Suprapubic skin (tissue), 4 donors: Measurements from ENCODE around the gene EXT2. TPM values are rescaled to one million over a fixed set of nuclear protein-coding genes. Genes with fewer than 3 reads are reported as not detected.

ENCODE experiments used
- DNase-seq, 2 donors: peaks; one replicate each; pipeline ENCODE4 v3.0.0-alpha.2; 2019; ENCODE audit warnings: low spot score in 2 of 2
- H3K27ac ChIP-seq: fragments of 200-600 bp; sonication (generic); one replicate; pipeline ENCODE4 v1.5.1; 2019
- H3K27me3 ChIP-seq: fragments of 200-600 bp; sonication (generic); one replicate; pipeline ENCODE4 v1.5.1; 2019
- H3K36me3 ChIP-seq: fragments of 200-600 bp; sonication (generic); one replicate; pipeline ENCODE4 v1.5.1; 2019
- H3K4me1 ChIP-seq: fragments of 200-600 bp; sonication (generic); one replicate; pipeline ENCODE4 v1.5.1; 2019
- H3K4me3 ChIP-seq: fragments of 200-600 bp; sonication (generic); one replicate; pipeline ENCODE4 v1.5.1; 2019; ENCODE audit warnings: mild to moderate bottlenecking
- H3K9me3 ChIP-seq: fragments of 200-600 bp; sonication (generic); one replicate; pipeline ENCODE4 v1.5.1; 2019
- EP300 ChIP-seq: sonication (generic); formaldehyde crosslinking; IDR thresholded peaks from one replicate; pipeline ENCODE4 v1.6.1; 2017; ENCODE audit warnings: antibody characterized with exemption
- POLR2A ChIP-seq, 2 donors: fragments of 450-650 bp; IDR thresholded peaks; one replicate each; pipeline ENCODE4 v1.6.1; 2017; ENCODE audit warnings: antibody characterized with exemption in 2 of 2, mild to moderate bottlenecking in 2 of 2, moderate library complexity in 2 of 2
- POLR2AphosphoS5 ChIP-seq, 3 donors: sonication (generic); formaldehyde crosslinking; IDR thresholded peaks; one replicate each; pipeline ENCODE4 v1.6.1; 2017; ENCODE audit warnings: antibody characterized with exemption in 3 of 3
- WGBS: methylation state at CpG from one replicate; pipeline ENCODE4 v1.1.5; 2018; 5-methylcytosine and 5-hydroxymethylcytosine counted together
- total RNA-seq, 4 donors: library from RNA; depleted of rRNA; stranded (reverse); fragments of >200 nt; gene quantifications; one replicate each; pipeline ENCODE4 v1.1.0, GENCODE V29; 2016
- TF ChIP-seq, protein P1 (sequence below), 2 donors: fragments of 200-600 bp in 1 of 2; fragments of 450-650 bp in 1 of 2; sonication (generic) in 1 of 2; IDR thresholded peaks; one replicate each; pipeline ENCODE4 v1.5.1; 2016 to 2019; ENCODE audit warnings: antibody characterized with exemption in 2 of 2, mild to moderate bottlenecking in 1 of 2, moderate library complexity in 1 of 2

Gene EXT2
- total RNA-seq, 4 donors from 2014 or later, result 66.3 to 82.0 (median 72.4) TPM

DNA sequence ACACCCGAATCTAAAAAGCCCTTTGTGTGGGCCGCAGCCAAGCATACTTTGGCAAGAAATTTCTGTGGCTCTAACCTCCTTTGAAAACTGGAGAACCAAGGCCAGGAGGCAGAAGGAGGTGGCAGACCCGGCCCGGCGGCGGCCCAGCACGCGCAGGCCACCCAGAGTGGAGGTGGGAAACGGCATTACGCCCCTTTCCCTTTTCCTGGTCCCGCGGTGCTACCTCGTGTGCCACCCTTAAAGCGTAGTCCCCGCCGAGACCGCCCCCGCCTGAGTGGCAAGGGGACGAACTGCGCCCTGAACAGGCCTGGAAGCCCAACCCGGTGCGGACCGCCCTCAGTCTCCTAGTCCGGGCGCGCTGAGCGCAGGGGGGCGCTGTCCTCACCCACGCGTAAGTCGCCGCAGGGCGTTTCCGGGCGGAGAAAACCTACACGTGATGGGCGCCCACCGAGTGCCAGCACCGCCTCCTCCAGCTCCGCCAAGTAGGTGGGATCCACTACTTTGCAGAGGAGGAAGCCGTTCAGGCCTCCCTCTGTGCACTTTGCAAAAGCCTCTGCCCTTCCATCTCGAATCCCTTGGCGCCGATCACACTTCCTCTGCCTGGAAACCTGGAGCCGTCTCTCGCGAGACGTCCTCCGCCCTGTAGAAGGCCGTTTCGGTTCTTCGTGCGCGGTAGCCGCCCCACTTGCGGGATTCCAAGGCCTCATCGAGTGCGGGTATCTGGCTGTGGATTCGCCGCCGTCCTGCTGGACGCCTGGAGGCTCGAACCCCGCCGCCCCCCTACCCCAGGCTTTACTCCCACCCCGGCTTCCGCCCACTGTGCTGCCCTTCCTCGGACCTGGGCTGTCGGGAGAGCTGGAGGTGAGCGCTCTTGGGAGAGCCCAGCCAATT is 29.4 kb upstream of the EXT2 start, which contains the start of gene ACCS:
ACCS (plus strand) TSS at position 430 of the 891 bp plus-strand sequence. CDS start 1,358 bp downstream, outside the sequence.
- Histone ChIP-seq H3K36me3 (peaks cover 5% of the 10 kb centered on the region), H3K9me3 (no peaks in the 10 kb centered on the region), H3K4me3 (peak within 1 kb of the TSS; percentile 85), H3K4me1 (peaks cover 17% of the 10 kb centered on the region), H3K27me3 (no peaks in the 10 kb centered on the region), H3K27ac (peak within 1 kb of the TSS; percentile 96)
- peak; percentile 98 for DNase-seq
- TF ChIP-seq POLR2AphosphoS5 (IDR thresholded peaks at IDR 0.05), result peak in 2 of 3 donors; percentile 67 to 74
- TF ChIP-seq, protein P1, sequence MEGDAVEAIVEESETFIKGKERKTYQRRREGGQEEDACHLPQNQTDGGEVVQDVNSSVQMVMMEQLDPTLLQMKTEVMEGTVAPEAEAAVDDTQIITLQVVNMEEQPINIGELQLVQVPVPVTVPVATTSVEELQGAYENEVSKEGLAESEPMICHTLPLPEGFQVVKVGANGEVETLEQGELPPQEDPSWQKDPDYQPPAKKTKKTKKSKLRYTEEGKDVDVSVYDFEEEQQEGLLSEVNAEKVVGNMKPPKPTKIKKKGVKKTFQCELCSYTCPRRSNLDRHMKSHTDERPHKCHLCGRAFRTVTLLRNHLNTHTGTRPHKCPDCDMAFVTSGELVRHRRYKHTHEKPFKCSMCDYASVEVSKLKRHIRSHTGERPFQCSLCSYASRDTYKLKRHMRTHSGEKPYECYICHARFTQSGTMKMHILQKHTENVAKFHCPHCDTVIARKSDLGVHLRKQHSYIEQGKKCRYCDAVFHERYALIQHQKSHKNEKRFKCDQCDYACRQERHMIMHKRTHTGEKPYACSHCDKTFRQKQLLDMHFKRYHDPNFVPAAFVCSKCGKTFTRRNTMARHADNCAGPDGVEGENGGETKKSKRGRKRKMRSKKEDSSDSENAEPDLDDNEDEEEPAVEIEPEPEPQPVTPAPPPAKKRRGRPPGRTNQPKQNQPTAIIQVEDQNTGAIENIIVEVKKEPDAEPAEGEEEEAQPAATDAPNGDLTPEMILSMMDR (IDR thresholded peaks at IDR 0.05), result peak; percentile 60 to 85
- peak in 1 of 2 donors; percentile 48 for TF ChIP-seq POLR2A (IDR thresholded peaks at IDR 0.05)
- no peak for TF ChIP-seq EP300
- WGBS, result under 1% methylated on average over 44 of the region's 70 CpGs

DNA sequence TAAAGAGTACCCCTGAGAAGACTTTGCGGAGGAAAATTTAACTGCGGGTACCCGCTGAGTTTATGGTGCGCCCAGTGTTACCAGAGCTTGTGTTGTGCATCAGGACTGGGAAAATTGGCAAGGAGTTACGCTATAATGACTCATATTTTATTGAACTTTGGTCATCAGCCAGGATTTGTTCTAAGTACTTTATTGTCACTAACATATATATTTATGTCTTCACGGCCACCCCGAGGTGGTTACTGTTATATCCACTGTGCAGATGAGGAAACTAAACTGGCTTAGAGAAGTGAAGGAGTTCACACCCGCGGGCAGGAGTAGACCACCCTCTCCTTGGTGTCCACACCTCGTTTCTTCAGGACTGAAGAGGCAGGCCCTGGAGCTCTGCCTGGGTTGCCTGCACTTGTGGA is 28.7 kb upstream of the EXT2 start:
- DNase-seq, result no peak
- no peaks in the 10 kb centered on the region for H3K27me3 ChIP-seq
- 15% methylated on average over 10 of the region's 10 CpGs for WGBS
- peaks cover 9% of the 10 kb centered on the region for H3K36me3 ChIP-seq
- no peak for TF ChIP-seq POLR2A (IDR thresholded peaks at IDR 0.05)
- TF ChIP-seq EP300, result no peak
- no peak for TF ChIP-seq POLR2AphosphoS5 (IDR thresholded peaks at IDR 0.05)
- TF ChIP-seq, protein P1 (IDR thresholded peaks at IDR 0.05), result no peak
- H3K9me3 ChIP-seq, result no peaks in the 10 kb centered on the region
- H3K4me1 ChIP-seq, result peaks cover 17% of the 10 kb centered on the region
- H3K27ac ChIP-seq, result peak overlapping the region; percentile 96
- H3K4me3 ChIP-seq, result peak overlapping the region; percentile 85

DNA sequence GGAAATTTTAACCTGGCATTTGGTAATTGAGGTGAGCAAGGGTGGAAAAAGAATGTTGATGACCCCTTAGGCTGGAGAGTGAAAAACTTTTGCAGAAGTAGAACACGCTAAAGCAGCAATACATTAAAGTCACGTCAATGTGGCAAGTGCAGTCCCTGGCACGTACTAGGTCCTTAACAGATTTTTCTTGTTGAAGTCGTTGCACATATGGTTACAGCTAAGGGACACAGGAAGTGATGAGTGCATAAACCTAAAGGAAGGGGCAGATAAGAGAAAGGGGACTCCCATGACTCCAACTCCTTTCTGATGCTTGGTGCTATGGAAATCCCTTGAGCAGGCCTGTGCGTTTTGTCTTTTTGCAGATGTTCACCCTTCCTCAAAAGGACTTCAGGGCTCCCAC is 28.2 kb upstream of the EXT2 start:
- TF ChIP-seq, protein P1 (IDR thresholded peaks at IDR 0.05), result no peak
- TF ChIP-seq EP300 (no peak), POLR2A (IDR thresholded peaks at IDR 0.05) (no peak), POLR2AphosphoS5 (IDR thresholded peaks at IDR 0.05) (no peak)
- no peak for DNase-seq
- no peaks in the 10 kb centered on the region for H3K27me3 ChIP-seq
- H3K4me1 ChIP-seq, result peaks cover 17% of the 10 kb centered on the region
- H3K9me3 ChIP-seq, result no peaks in the 10 kb centered on the region
- peak overlapping the region; percentile 85 for H3K4me3 ChIP-seq
- 61% methylated on average over 5 of the region's 5 CpGs for WGBS
- no peak overlapping the region for H3K27ac ChIP-seq
- peaks cover 9% of the 10 kb centered on the region for H3K36me3 ChIP-seq

DNA sequence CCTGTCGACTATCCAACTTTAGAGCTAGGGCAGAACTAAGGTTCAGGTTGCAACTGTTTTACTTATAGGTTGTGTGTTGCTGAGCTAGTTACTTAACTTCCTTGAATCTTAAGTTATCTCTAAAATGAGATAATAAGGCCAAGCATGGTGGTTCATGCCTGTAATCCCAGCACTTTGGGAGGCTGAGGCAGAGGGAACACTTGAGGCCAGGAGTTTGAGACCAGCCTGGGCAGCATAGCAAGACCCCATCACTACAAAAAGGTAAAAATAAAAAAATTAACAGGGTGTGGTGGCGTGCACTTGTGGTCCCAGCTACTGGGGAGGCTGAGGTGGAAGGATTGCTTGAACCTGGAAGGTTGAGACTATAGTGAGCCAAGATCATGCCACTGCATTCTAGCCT is 27.3 kb upstream of the EXT2 start:
- Histone ChIP-seq H3K9me3 (no peaks in the 10 kb centered on the region), H3K27me3 (no peaks in the 10 kb centered on the region), H3K4me1 (peaks cover 17% of the 10 kb centered on the region), H3K4me3 (no peak overlapping the region), H3K36me3 (peaks cover 15% of the 10 kb centered on the region), H3K27ac (no peak overlapping the region)
- 100% methylated on average over 2 of the region's 2 CpGs for WGBS
- TF ChIP-seq, protein P1 (IDR thresholded peaks at IDR 0.05), result no peak
- TF ChIP-seq POLR2AphosphoS5 (IDR thresholded peaks at IDR 0.05), result no peak
- no peak for TF ChIP-seq POLR2A (IDR thresholded peaks at IDR 0.05)
- no peak for TF ChIP-seq EP300
- DNase-seq, result no peak

DNA sequence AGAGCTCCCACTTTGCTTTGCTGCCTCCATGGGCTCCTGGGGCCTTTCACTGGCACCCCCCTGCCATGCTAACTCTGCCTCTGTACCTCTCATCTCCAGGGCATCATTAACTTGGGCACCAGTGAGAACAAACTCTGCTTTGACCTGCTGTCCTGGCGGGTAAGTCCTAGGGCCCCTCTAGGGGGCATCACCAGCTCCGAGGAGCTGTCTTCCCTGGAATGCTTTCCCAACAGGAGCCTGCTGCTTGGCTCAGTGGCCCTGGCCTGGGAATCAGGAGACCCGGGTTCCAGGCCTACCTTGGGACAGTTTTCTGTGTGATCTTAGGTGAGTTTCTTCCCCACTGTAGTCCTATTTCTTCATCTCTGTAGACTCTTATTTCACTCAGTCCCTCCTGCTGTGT is 24.3 kb upstream of the EXT2 start:
- H3K9me3 ChIP-seq, result no peaks in the 10 kb centered on the region
- no peak overlapping the region for H3K4me3 ChIP-seq
- WGBS, result 93% methylated on average over 3 of the region's 3 CpGs
- TF ChIP-seq POLR2AphosphoS5 (IDR thresholded peaks at IDR 0.05), result no peak
- no peak for TF ChIP-seq POLR2A (IDR thresholded peaks at IDR 0.05)
- TF ChIP-seq, protein P1 (IDR thresholded peaks at IDR 0.05), result no peak
- TF ChIP-seq EP300, result no peak
- H3K27ac ChIP-seq, result no peak overlapping the region
- H3K27me3 ChIP-seq, result no peaks in the 10 kb centered on the region
- H3K4me1 ChIP-seq, result peaks cover 10% of the 10 kb centered on the region
- peaks cover 41% of the 10 kb centered on the region for H3K36me3 ChIP-seq
- no peak for DNase-seq
